WERI-Rb-1 (cell line): ENCODE results near the gene LIN28B.

ENCODE experiments used
- DNase-seq: peaks from one replicate; pipeline ENCODE4 v3.0.0-alpha.2; 2020
- H3K27ac ChIP-seq: fragments of 250-450 bp; sonication (Bioruptor Pico); 2 replicates; pipeline ENCODE4 v1.5.1; 2020; ENCODE audit warnings: mild to moderate bottlenecking, moderate library complexity
- H3K27me3 ChIP-seq: fragments of 250-450 bp; sonication (Bioruptor Pico); 2 replicates; pipeline ENCODE4 v1.5.1; 2021; ENCODE audit warnings: mild to moderate bottlenecking, low read depth, moderate library complexity; ENCODE audit not compliant: insufficient read depth, severe bottlenecking
- H3K36me3 ChIP-seq: fragments of 250-450 bp; sonication (Bioruptor Pico); 2 replicates; pipeline ENCODE4 v1.5.1; 2020; ENCODE audit warnings: mild to moderate bottlenecking, moderate library complexity
- H3K4me3 ChIP-seq: 2 replicates; pipeline ENCODE4 v1.5.1; 2011; ENCODE audit warnings: low read depth, mild to moderate bottlenecking, control low read depth, low read length
- H3K9me3 ChIP-seq: fragments of 250-450 bp; sonication (Bioruptor Pico); 2 replicates; pipeline ENCODE4 v1.5.1; 2021; ENCODE audit warnings: mild to moderate bottlenecking, moderate library complexity; ENCODE audit not compliant: severe bottlenecking
- TF ChIP-seq, protein P1 (sequence below): IDR thresholded peaks from 2 replicates; pipeline ENCODE4 v1.5.1; 2011; ENCODE audit warnings: low read depth, mild to moderate bottlenecking, control low read depth, inconsistent platforms, low read length

Gene LIN28B

DNA sequence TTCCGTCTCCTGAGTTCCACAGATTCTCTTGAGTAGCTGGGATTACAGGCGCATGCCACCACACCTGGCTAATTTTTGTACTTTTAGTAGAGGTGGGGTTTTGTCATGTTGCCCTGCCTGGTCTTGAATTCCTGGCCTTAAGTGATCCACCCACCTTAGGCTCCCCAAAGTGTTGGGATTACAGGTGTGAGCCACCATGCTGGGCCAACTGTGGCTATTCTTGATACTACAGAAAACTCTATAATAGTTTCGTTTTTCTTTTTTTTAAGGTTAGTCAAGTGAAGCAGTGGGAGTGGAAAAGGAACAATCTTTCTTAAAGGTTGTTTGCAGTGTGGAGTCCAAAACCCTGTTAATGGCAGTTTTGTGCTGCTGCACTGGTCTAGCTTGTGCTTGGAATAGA is 138.2 kb downstream of the LIN28B start:
- Histone ChIP-seq H3K27ac (no peak overlapping the region), H3K9me3 (no peaks in the 10 kb centered on the region), H3K4me3 (no peak overlapping the region), H3K36me3 (no peaks in the 10 kb centered on the region), H3K27me3 (no peaks in the 10 kb centered on the region)
- no peak for DNase-seq
- TF ChIP-seq, protein P1, sequence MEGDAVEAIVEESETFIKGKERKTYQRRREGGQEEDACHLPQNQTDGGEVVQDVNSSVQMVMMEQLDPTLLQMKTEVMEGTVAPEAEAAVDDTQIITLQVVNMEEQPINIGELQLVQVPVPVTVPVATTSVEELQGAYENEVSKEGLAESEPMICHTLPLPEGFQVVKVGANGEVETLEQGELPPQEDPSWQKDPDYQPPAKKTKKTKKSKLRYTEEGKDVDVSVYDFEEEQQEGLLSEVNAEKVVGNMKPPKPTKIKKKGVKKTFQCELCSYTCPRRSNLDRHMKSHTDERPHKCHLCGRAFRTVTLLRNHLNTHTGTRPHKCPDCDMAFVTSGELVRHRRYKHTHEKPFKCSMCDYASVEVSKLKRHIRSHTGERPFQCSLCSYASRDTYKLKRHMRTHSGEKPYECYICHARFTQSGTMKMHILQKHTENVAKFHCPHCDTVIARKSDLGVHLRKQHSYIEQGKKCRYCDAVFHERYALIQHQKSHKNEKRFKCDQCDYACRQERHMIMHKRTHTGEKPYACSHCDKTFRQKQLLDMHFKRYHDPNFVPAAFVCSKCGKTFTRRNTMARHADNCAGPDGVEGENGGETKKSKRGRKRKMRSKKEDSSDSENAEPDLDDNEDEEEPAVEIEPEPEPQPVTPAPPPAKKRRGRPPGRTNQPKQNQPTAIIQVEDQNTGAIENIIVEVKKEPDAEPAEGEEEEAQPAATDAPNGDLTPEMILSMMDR = no peak

DNA sequence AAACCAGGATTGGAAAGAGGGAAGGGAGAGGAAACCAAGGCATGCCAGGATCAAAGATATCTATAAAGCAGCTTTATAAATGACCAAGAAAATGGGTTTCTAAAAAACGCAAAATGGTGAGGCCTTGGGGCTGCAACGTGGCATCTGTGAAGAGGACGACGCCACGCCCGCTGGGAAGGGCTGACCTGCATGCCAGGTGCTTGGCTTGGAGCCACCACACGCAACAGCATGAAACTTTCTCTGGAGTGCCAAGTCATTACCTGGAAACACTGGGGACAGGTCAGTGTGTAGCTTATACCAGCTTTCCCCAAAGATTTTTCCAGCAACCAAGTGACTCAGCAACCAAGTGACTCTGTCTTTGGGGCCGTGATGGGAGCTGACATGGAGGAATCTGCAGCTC is 140.4 kb downstream of the LIN28B start:
- TF ChIP-seq, protein P1 = no peak
- no peaks in the 10 kb centered on the region for H3K36me3 ChIP-seq
- no peak overlapping the region for H3K27ac ChIP-seq
- no peaks in the 10 kb centered on the region for H3K9me3 ChIP-seq
- H3K27me3 ChIP-seq = no peaks in the 10 kb centered on the region
- DNase-seq = no peak
- H3K4me3 ChIP-seq = no peak overlapping the region

DNA sequence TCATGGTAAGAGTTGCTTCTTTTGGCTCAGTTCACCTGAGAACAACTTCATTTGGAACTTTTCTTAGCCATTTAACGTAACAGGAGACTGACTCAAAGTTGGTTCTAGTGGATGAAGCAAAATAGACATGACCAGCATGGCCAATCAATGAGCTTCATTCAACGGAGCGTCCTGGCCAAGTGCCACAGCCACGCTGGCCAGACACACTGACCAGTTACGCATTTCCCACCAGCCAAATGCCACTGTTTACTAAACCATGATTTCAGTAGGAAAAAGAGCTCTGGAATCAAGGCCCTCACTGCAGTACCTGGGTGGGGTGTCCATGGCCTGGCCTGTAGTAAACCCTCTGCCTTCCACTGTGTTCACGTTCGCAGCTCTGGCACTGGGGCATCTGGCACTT is 142.5 kb downstream of the LIN28B start:
- TF ChIP-seq, protein P1 = no peak
- no peak for DNase-seq
- Histone ChIP-seq H3K4me3 (no peak overlapping the region), H3K27me3 (no peaks in the 10 kb centered on the region), H3K36me3 (no peaks in the 10 kb centered on the region), H3K9me3 (no peaks in the 10 kb centered on the region), H3K27ac (no peak overlapping the region)

DNA sequence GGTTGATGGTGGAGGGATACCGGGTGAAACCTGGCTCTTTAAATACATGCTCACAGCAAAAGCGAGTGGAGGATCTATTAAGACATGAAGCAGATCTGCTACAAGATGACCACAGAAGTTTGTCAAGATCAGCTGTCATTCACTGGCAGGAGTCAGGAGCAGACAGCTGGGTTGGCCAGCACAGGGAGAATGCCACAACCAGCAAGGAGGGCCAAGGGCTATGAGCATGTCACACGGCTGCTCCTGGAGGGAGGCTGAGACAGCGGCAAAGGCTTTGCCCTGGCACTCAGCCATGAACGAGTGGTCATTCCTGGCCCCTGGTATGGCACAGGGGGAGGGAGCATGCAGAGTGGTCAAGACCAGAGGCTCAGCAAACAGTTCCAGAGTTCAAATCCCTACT is 145.3 kb downstream of the LIN28B start:
- H3K4me3 ChIP-seq = no peak overlapping the region
- no peak for DNase-seq

DNA sequence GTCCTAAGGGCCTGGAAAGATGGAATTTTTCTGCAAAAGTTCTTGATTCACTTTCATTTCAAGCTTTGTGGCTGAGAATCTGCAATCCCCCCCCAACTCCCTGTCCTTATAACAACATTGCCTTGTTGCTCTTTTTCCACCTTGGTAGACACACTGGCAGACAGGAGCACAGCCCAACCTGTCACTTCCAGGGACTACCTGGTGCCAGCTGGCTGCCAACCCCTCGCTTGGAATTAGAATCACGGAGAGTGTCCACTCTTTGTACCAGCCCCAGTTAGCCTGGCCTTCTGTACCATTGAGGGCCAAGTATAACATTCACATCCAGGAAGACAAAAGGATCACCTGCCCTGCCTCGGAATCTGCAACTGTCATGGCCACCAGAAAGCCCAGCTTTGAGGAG is 148.2 kb downstream of the LIN28B start:
- TF ChIP-seq, protein P1 = no peak
- H3K27ac ChIP-seq = no peak overlapping the region
- DNase-seq = no peak
- no peaks in the 10 kb centered on the region for H3K9me3 ChIP-seq
- H3K27me3 ChIP-seq = no peaks in the 10 kb centered on the region
- H3K4me3 ChIP-seq = no peak overlapping the region
- H3K36me3 ChIP-seq = no peaks in the 10 kb centered on the region

More for the DNA sequence above, 145.3 kb downstream of the LIN28B start:
- H3K36me3 ChIP-seq = no peaks in the 10 kb centered on the region
- TF ChIP-seq, protein P1 = no peak
- H3K9me3 ChIP-seq = no peaks in the 10 kb centered on the region
- H3K27ac ChIP-seq = no peak overlapping the region
- no peaks in the 10 kb centered on the region for H3K27me3 ChIP-seq

DNA sequence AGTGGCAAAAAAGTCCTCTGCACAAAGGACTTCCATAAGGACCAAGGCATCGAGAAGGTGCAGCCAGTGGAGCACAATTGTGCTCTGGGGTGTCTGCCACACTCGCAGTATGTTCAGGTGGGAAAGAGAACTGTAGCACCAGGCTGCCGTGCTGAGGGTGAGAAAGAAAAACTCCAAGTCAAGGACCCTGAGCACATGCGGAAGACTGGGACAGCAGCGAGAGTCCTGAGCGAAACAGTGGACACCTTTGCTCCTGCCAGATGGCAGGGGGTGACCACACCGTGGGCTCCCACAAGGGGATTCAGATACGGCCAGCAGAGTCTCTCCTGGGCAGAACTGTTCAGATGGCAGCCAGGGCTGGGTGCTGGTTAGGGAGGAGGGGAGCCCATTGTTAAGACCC is 149.4 kb downstream of the LIN28B start:
- Histone ChIP-seq H3K4me3 (no peak overlapping the region), H3K36me3 (no peaks in the 10 kb centered on the region), H3K9me3 (no peaks in the 10 kb centered on the region), H3K27me3 (no peaks in the 10 kb centered on the region), H3K27ac (no peak overlapping the region)
- DNase-seq = no peak
- TF ChIP-seq, protein P1 = no peak
